ENCODE results near the gene PEF1. TPM values are rescaled to one million over a fixed set of nuclear protein-coding genes. Genes with fewer than 3 reads are reported as not detected.
A peak's percentile ranks its signal among the peaks of the same experiment; 100 is the strongest.

PEF1 gene
- total RNA-seq, 1 donor from 2014 or later = 53.0 TPM

GRCh38 chr1:31683997-31684396 is 39.3 kb upstream of the PEF1 start:
- H3K9me3 Mint-ChIP-seq (ENCODE audit: low read depth) = no peaks in the 10 kb centered on the region
- TF ChIP-seq CTCF (IDR thresholded peaks at IDR 0.05) = peak; percentile 61
- no peak overlapping the region for H3K27ac Mint-ChIP-seq (ENCODE audit: unreplicated experiment)
- peaks cover 25% of the 10 kb centered on the region for H3K4me1 Mint-ChIP-seq (ENCODE audit: low read depth)
- peaks cover 38% of the 10 kb centered on the region for H3K36me3 Mint-ChIP-seq (ENCODE audit: low read depth)
- no peak overlapping the region for H3K4me3 Mint-ChIP-seq (ENCODE audit: unreplicated experiment)
- no peaks in the 10 kb centered on the region for H3K27me3 Mint-ChIP-seq (ENCODE audit: low read depth)
- DNase-seq (ENCODE audit: low spot score) = no peak

GRCh38 chr1:31681415-31681814 is 36.7 kb upstream of the PEF1 start:
- Mint-ChIP-seq H3K27ac (ENCODE audit: unreplicated experiment) (no peak overlapping the region), H3K4me3 (ENCODE audit: unreplicated experiment) (no peak overlapping the region), H3K27me3 (ENCODE audit: low read depth) (no peaks in the 10 kb centered on the region), H3K9me3 (ENCODE audit: low read depth) (no peaks in the 10 kb centered on the region), H3K4me1 (ENCODE audit: low read depth) (peaks cover 8% of the 10 kb centered on the region), H3K36me3 (ENCODE audit: low read depth) (peaks cover 28% of the 10 kb centered on the region)
- TF ChIP-seq CTCF (IDR thresholded peaks at IDR 0.05) = no peak
- DNase-seq (ENCODE audit: low spot score) = no peak

- H3K27ac Mint-ChIP-seq (ENCODE audit: unreplicated experiment) = no peak overlapping the region
- no peaks in the 10 kb centered on the region for H3K9me3 Mint-ChIP-seq (ENCODE audit: low read depth)
- peaks cover 15% of the 10 kb centered on the region for H3K4me1 Mint-ChIP-seq (ENCODE audit: low read depth)
- no peak for TF ChIP-seq CTCF (IDR thresholded peaks at IDR 0.05)
- H3K4me3 Mint-ChIP-seq (ENCODE audit: unreplicated experiment) = no peak overlapping the region
- no peak for DNase-seq (ENCODE audit: low spot score)
- peaks cover 19% of the 10 kb centered on the region for H3K36me3 Mint-ChIP-seq (ENCODE audit: low read depth)
- no peaks in the 10 kb centered on the region for H3K27me3 Mint-ChIP-seq (ENCODE audit: low read depth)
Measured at GRCh38 chr1:31679676-31680230, 35.1 kb upstream of the PEF1 start.

GRCh38 chr1:31679091-31679490 is 34.4 kb upstream of the PEF1 start:
- Mint-ChIP-seq H3K4me3 (ENCODE audit: unreplicated experiment) (no peak overlapping the region), H3K36me3 (ENCODE audit: low read depth) (peaks cover 17% of the 10 kb centered on the region), H3K9me3 (ENCODE audit: low read depth) (no peaks in the 10 kb centered on the region), H3K27me3 (ENCODE audit: low read depth) (no peaks in the 10 kb centered on the region), H3K4me1 (ENCODE audit: low read depth) (peaks cover 21% of the 10 kb centered on the region), H3K27ac (ENCODE audit: unreplicated experiment) (no peak overlapping the region)
- no peak for DNase-seq (ENCODE audit: low spot score)
- TF ChIP-seq CTCF (IDR thresholded peaks at IDR 0.05) = no peak

- Mint-ChIP-seq H3K27me3 (ENCODE audit: low read depth) (no peaks in the 10 kb centered on the region), H3K9me3 (ENCODE audit: low read depth) (no peaks in the 10 kb centered on the region), H3K36me3 (ENCODE audit: low read depth) (peaks cover 18% of the 10 kb centered on the region), H3K4me1 (ENCODE audit: low read depth) (peaks cover 21% of the 10 kb centered on the region), H3K27ac (ENCODE audit: unreplicated experiment) (no peak overlapping the region), H3K4me3 (ENCODE audit: unreplicated experiment) (no peak overlapping the region)
- no peak for DNase-seq (ENCODE audit: low spot score)
- TF ChIP-seq CTCF (IDR thresholded peaks at IDR 0.05) = no peak
Measured at GRCh38 chr1:31678681-31679080, 34.0 kb upstream of the PEF1 start.
